ENCODE measurements around the gene ZNF595. TPM values are rescaled to one million over a fixed set of nuclear protein-coding genes. Genes with fewer than 3 reads are reported as not detected.
"Not testable (repeated sequence)": the region's sequence is repeated elsewhere in the genome, so short reads cannot be mapped to it uniquely, and the experiment has no call there.

Gene ZNF595
- 10 to 100 TPM in 1 of 2 donors, 1 to 10 TPM in 1; 8.9 to 67.9 TPM for total RNA-seq

GRCh38 chr4:52804-53479 lies at the start of gene ZNF595:
TSS of gene ZNF595 (plus strand) at chr4:53321. CDS start at chr4:53489, 168 bp downstream.
- not testable (repeated sequence) for H3K4me1 ChIP-seq (ENCODE audit: control insufficient read depth in 1 of 2, low read depth in 2 of 2); H3K27me3 ChIP-seq (replicated peaks; ENCODE audit: insufficient read depth); H3K9me3 ChIP-seq; H3K36me3 ChIP-seq
- ATAC-seq (ENCODE audit: insufficient number of reproducible peaks, low FRiP score, low read depth), result peak; percentile 90
- H3K4me3 ChIP-seq, result peak within 1 kb of the TSS; percentile 67
- DNase-seq (ENCODE audit: low spot score), result peak; percentile 7
- H3K27ac ChIP-seq, result peak within 1 kb of the TSS in 1 of 2 donors; percentile 58

- H3K9me3 ChIP-seq; DNase-seq (ENCODE audit: low spot score); H3K27me3 ChIP-seq (replicated peaks; ENCODE audit: insufficient read depth); H3K4me3 ChIP-seq; H3K27ac ChIP-seq; ATAC-seq (ENCODE audit: insufficient number of reproducible peaks, low FRiP score, low read depth); H3K36me3 ChIP-seq; H3K4me1 ChIP-seq (ENCODE audit: control insufficient read depth in 1 of 2, low read depth in 2 of 2): not testable (repeated sequence)
Measured at GRCh38 chr4:9937-10870, 42.9 kb upstream of the ZNF595 start.

- not testable (repeated sequence) for H3K4me3 ChIP-seq; H3K36me3 ChIP-seq; DNase-seq (ENCODE audit: low spot score); H3K9me3 ChIP-seq; H3K4me1 ChIP-seq (ENCODE audit: control insufficient read depth in 1 of 2, low read depth in 2 of 2); H3K27ac ChIP-seq; H3K27me3 ChIP-seq (replicated peaks; ENCODE audit: insufficient read depth); ATAC-seq (ENCODE audit: insufficient number of reproducible peaks, low FRiP score, low read depth)
Measured at GRCh38 chr4:11095-11815, 41.9 kb upstream of the ZNF595 start.

GRCh38 chr4:11816-12417 lies 41.2 kb upstream of the ZNF595 start:
- not testable (repeated sequence) for H3K4me3 ChIP-seq; H3K4me1 ChIP-seq (ENCODE audit: control insufficient read depth in 1 of 2, low read depth in 2 of 2); DNase-seq (ENCODE audit: low spot score); H3K27ac ChIP-seq; H3K36me3 ChIP-seq; H3K27me3 ChIP-seq (replicated peaks; ENCODE audit: insufficient read depth); H3K9me3 ChIP-seq
- TF ChIP-seq CTCF (IDR thresholded peaks at IDR 0.05), result peak; percentile 37
- peak; percentile 69 for ATAC-seq (ENCODE audit: insufficient number of reproducible peaks, low FRiP score, low read depth)

GRCh38 chr4:18128-18527 lies 35.0 kb upstream of the ZNF595 start:
- not testable (repeated sequence) for H3K4me1 ChIP-seq (ENCODE audit: control insufficient read depth in 1 of 2, low read depth in 2 of 2); H3K9me3 ChIP-seq; ATAC-seq (ENCODE audit: insufficient number of reproducible peaks, low FRiP score, low read depth); H3K36me3 ChIP-seq; H3K27ac ChIP-seq; H3K27me3 ChIP-seq (replicated peaks; ENCODE audit: insufficient read depth); H3K4me3 ChIP-seq; DNase-seq (ENCODE audit: low spot score)

- H3K9me3 ChIP-seq; ATAC-seq (ENCODE audit: insufficient number of reproducible peaks, low FRiP score, low read depth): not testable (repeated sequence)
Measured at GRCh38 chr4:18589-18988, 34.5 kb upstream of the ZNF595 start.

GRCh38 chr4:22882-23281 lies 30.2 kb upstream of the ZNF595 start:
- not testable (repeated sequence) for H3K27ac ChIP-seq; H3K4me3 ChIP-seq; H3K4me1 ChIP-seq (ENCODE audit: control insufficient read depth in 1 of 2, low read depth in 2 of 2); H3K27me3 ChIP-seq (replicated peaks; ENCODE audit: insufficient read depth); H3K36me3 ChIP-seq; ATAC-seq (ENCODE audit: insufficient number of reproducible peaks, low FRiP score, low read depth); DNase-seq (ENCODE audit: low spot score); H3K9me3 ChIP-seq

More at GRCh38 chr4:18589-18988, 34.5 kb upstream of the ZNF595 start:
- H3K4me3 ChIP-seq; H3K36me3 ChIP-seq; H3K27me3 ChIP-seq (replicated peaks; ENCODE audit: insufficient read depth); H3K4me1 ChIP-seq (ENCODE audit: control insufficient read depth in 1 of 2, low read depth in 2 of 2); H3K27ac ChIP-seq; DNase-seq (ENCODE audit: low spot score): not testable (repeated sequence)

- H3K4me3 ChIP-seq; H3K9me3 ChIP-seq; H3K36me3 ChIP-seq; DNase-seq (ENCODE audit: low spot score); H3K27ac ChIP-seq; H3K27me3 ChIP-seq (replicated peaks; ENCODE audit: insufficient read depth); H3K4me1 ChIP-seq (ENCODE audit: control insufficient read depth in 1 of 2, low read depth in 2 of 2); ATAC-seq (ENCODE audit: insufficient number of reproducible peaks, low FRiP score, low read depth): not testable (repeated sequence)
Measured at GRCh38 chr4:24359-24758, 28.8 kb upstream of the ZNF595 start.

- not testable (repeated sequence) for DNase-seq (ENCODE audit: low spot score); ATAC-seq (ENCODE audit: insufficient number of reproducible peaks, low FRiP score, low read depth); H3K27ac ChIP-seq; H3K4me3 ChIP-seq; H3K4me1 ChIP-seq (ENCODE audit: control insufficient read depth in 1 of 2, low read depth in 2 of 2); H3K9me3 ChIP-seq; H3K36me3 ChIP-seq; H3K27me3 ChIP-seq (replicated peaks; ENCODE audit: insufficient read depth)
Measured at GRCh38 chr4:27501-27900, 25.6 kb upstream of the ZNF595 start.

- H3K27ac ChIP-seq; H3K27me3 ChIP-seq (replicated peaks; ENCODE audit: insufficient read depth); DNase-seq (ENCODE audit: low spot score); ATAC-seq (ENCODE audit: insufficient number of reproducible peaks, low FRiP score, low read depth); H3K4me3 ChIP-seq; H3K36me3 ChIP-seq; H3K9me3 ChIP-seq; H3K4me1 ChIP-seq (ENCODE audit: control insufficient read depth in 1 of 2, low read depth in 2 of 2): not testable (repeated sequence)
Measured at GRCh38 chr4:28767-29542, 24.2 kb upstream of the ZNF595 start.
